PFSK-1 (cell line): ENCODE results near the gene CPSF2.
A peak's percentile ranks its signal among the peaks of the same experiment; 100 is the strongest.

Source experiments
- FOXP2 ChIP-seq: optimal IDR thresholded peaks from 2 replicates; pipeline ENCODE3; 2011; ENCODE audit warnings: borderline replicate concordance, control low read depth, inconsistent platforms; ENCODE audit not compliant: insufficient read depth; ENCODE audit errors: extremely low read length, extremely low read depth
- POLR2AphosphoS5 ChIP-seq: IDR thresholded peaks from 2 replicates; pipeline ENCODE4 v1.6.1; 2012; ENCODE audit warnings: low read depth, mild to moderate bottlenecking, control low read depth, low read length, moderate library complexity
- SIN3A ChIP-seq: IDR thresholded peaks from 2 replicates; pipeline ENCODE4 v1.6.1; 2012; ENCODE audit warnings: mild to moderate bottlenecking, low read length, moderate library complexity, borderline replicate concordance; ENCODE audit not compliant: insufficient read depth
- TAF1 ChIP-seq: IDR thresholded peaks from 2 replicates; pipeline ENCODE4 v1.6.1; 2012; ENCODE audit warnings: low read length, control low read depth, borderline replicate concordance; ENCODE audit not compliant: insufficient read depth
- TF ChIP-seq, protein P1 (sequence below), 2 experiments: IDR thresholded peaks; 2 replicates each; pipeline versions ENCODE4 v1.6.1 to v1.8.0; 2011 to 2012; ENCODE audit warnings: low read depth in 2 of 2, low read length in 2 of 2, control low read depth in 1 of 2, inconsistent platforms in 1 of 2, mild to moderate bottlenecking in 1 of 2, moderate library complexity in 1 of 2; ENCODE audit not compliant: insufficient read depth in 1 of 2

The CPSF2 gene

DNA sequence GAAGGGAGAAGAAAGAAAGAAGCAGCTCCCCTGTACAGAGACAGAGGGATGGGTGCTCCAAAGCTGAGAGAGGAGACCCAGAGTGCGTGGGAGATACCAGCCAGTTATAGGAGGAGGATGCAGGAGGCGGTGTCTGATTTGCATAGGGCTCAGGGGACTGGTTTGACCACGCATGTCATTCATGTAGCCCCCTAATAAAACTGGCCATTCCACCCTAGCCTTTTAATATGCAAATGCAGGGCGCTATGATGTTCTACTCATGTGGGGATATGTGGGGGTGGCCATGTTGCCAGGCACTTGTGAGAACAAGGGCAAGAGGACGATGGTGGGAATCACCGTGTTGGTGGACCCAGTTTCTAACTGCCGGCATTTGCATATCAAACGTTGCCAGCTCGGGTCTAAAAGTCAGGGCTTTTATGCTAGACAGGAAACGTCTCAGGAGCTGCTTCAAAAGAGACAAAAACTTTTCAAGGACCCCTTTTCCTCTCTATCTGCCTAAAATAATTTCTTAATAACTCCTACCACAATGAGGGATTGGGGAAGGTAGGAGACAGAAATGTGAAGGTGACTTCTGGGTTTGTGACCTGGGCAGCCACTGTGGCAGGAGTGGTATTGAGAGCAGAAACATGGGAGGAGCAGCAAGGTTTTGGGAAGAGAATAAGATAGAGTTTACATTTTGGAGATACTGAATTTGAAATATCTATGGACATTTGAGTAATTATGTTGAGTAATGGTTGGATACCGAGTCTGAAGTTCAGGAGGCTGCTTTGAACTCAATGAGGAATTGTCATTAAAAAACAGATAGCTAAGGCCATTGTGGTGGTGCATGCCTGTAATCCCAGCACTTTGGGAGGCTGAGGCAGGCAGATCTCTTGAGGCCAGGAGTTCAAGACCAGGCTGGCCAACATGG lies 13.2 kb upstream of the CPSF2 start:
- TF ChIP-seq, protein P1, sequence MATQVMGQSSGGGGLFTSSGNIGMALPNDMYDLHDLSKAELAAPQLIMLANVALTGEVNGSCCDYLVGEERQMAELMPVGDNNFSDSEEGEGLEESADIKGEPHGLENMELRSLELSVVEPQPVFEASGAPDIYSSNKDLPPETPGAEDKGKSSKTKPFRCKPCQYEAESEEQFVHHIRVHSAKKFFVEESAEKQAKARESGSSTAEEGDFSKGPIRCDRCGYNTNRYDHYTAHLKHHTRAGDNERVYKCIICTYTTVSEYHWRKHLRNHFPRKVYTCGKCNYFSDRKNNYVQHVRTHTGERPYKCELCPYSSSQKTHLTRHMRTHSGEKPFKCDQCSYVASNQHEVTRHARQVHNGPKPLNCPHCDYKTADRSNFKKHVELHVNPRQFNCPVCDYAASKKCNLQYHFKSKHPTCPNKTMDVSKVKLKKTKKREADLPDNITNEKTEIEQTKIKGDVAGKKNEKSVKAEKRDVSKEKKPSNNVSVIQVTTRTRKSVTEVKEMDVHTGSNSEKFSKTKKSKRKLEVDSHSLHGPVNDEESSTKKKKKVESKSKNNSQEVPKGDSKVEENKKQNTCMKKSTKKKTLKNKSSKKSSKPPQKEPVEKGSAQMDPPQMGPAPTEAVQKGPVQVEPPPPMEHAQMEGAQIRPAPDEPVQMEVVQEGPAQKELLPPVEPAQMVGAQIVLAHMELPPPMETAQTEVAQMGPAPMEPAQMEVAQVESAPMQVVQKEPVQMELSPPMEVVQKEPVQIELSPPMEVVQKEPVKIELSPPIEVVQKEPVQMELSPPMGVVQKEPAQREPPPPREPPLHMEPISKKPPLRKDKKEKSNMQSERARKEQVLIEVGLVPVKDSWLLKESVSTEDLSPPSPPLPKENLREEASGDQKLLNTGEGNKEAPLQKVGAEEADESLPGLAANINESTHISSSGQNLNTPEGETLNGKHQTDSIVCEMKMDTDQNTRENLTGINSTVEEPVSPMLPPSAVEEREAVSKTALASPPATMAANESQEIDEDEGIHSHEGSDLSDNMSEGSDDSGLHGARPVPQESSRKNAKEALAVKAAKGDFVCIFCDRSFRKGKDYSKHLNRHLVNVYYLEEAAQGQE (IDR thresholded peaks at IDR 0.05; ENCODE audit: insufficient read depth in 1 of 2, low read depth in 2 of 2, low read length in 2 of 2) = no peak
- TF ChIP-seq TAF1 (no peak), POLR2AphosphoS5 (no peak), FOXP2 (no peak), SIN3A (no peak)

DNA sequence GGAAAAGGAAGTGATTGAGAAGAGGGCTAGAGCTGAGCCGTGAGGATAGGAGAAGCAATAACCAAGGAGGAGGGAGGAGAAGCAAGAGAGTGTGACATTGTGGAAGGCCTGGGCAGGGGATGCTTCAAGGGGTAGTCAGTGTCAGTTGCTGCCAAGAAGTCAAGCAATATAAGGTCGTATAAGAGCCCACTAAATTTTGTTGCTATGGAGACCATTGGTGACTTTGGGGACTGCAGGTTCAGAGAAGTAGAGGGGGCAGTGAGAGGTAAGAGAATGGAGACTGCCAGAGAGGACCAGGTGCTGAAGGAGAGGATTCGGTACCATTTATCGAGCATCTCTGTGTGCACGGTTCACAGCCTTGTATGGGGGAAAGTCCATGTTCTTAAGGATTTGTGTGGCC lies 12.3 kb upstream of the CPSF2 start:
- TF ChIP-seq SIN3A = no peak
- TF ChIP-seq, protein P1 (IDR thresholded peaks at IDR 0.05; ENCODE audit: insufficient read depth in 1 of 2, low read depth in 2 of 2, low read length in 2 of 2) = no peak
- TF ChIP-seq FOXP2 = no peak
- no peak for TF ChIP-seq TAF1
- TF ChIP-seq POLR2AphosphoS5 = no peak

DNA sequence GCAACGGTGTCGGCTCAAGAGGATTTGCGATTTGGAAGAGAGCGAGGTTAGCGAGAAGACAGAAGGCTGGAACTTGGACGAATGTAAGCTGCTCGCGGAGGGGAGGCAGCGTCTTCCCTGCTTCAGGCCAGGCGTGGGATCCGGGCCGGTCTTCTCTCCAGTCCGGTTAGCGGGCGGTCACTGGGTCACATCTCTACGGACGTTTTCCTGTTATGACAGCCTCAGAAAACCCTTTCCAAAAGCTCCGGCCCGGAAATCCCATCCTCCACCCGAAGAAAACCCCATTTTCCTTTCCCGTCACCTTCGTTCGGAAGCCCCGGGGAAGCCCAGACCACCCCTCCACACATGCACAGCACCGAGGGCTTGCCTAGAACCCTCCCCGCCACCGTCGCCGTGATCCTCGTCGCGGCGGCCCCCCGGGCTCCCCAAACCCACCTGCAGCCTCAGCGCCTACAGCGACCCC lies 531 bp upstream of the CPSF2 start:
- TF ChIP-seq TAF1 (no peak), POLR2AphosphoS5 (peak; percentile 78; the same call in 1 of the 2 replicates), FOXP2 (no peak)

DNA sequence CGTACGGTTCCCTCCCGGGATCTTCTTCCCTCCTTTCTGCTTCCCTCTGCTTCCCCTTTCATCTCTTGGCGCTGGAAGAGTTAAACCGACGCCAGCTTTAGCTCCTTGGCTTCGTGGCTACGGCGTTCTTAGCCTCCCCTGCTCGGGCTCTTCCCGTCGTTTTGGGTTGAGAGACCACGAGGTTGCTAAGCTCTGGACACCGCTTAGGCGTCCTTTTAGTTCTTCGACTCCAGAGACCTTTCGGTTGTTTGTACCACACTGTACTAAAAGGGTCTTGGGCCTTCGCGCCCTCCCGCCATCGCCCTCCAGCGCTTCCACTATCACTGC lies 545 bp downstream of the CPSF2 start:
- TF ChIP-seq, protein P1 (IDR thresholded peaks at IDR 0.05; ENCODE audit: insufficient read depth in 1 of 2, low read depth in 2 of 2, low read length in 2 of 2) = no peak
- TF ChIP-seq FOXP2 (no peak), POLR2AphosphoS5 (no peak), TAF1 (no peak), SIN3A (no peak)

DNA sequence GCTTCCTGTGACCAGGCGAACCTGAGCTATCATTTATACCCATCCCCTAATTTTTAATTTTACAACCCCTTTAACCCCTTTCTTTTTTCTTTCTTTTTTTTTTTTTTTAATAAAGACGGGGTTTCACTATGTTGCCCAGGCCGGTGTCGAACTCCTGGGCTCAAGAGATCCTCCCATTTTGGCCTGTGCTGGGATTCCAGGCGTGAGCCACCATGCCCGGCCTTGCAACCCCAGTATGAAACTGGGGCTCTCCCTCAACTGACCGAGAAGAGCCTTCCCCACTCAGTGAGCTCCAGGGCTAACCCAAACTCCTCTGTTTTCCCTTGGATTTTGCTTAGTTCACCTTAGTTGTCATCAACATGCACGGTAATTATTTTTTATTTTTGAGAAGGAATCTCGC lies 992 bp downstream of the CPSF2 start:
- TF ChIP-seq, protein P1 (IDR thresholded peaks at IDR 0.05; ENCODE audit: insufficient read depth in 1 of 2, low read depth in 2 of 2, low read length in 2 of 2) = no peak
- TF ChIP-seq SIN3A (no peak), POLR2AphosphoS5 (no peak), FOXP2 (no peak), TAF1 (no peak)
